ENCODE results near the gene SPTSSB.

The SPTSSB gene

GRCh38 chr3:161336661-161337060 lies 34.7 kb downstream of the SPTSSB start:
- DNase-seq: no peak

DNA sequence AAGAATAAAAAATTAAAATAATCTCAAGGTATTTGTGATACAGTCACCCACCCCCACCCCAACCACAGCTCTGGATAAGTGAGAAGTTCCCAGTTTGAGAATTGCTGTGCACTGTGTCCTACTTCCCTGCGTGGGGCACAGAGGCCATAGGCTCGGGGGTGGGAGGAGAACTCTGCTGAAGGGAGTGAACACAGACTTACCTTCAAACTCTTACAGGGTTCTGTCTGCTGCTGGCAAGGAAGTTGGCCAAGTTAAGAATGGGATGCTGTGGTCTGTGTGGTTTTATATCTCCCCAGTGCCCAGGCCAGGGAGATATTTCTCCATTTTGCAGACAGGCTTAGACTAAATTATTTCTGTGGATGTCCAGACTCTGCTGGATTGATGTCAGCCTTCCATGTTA lies 37.6 kb downstream of the SPTSSB start:
- no peak for DNase-seq

GRCh38 chr3:161332792-161333191 lies 38.5 kb downstream of the SPTSSB start:
- no peak for DNase-seq

GRCh38 chr3:161325059-161325458 lies 46.3 kb downstream of the SPTSSB start:
- DNase-seq: no peak

DNA sequence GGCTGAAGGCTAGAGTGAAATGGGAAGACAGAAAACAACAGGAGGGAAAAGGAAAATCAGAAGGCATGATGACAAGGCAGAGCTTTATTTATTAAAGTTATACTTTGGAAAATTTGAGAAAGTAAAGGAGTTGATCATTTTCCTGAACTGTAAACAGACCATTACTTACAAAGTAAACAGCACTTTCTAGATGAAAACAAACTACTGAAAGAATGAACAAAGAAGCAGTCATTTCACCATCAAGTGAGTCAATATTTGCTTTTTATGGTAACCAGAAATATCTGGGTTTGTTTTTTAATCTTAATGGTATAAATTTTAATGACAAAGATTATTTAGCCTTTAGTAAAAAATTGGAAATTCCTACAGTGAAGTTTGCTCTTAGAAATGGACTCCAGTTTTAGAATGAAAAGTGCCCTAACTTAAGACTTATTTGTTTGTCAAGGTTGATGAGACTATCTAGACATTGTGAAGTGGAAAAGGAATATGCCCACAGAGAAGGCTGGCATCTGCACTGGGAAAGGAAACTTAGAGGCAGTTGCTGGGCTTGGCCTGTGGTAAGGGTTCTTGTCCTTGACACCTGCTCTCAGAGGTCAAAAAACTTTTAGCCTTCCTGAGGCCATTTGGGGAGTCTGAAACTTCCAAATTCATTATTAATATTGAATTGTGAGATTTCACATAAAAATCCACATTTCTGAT lies 47.2 kb downstream of the SPTSSB start:
- no peak for DNase-seq

DNA sequence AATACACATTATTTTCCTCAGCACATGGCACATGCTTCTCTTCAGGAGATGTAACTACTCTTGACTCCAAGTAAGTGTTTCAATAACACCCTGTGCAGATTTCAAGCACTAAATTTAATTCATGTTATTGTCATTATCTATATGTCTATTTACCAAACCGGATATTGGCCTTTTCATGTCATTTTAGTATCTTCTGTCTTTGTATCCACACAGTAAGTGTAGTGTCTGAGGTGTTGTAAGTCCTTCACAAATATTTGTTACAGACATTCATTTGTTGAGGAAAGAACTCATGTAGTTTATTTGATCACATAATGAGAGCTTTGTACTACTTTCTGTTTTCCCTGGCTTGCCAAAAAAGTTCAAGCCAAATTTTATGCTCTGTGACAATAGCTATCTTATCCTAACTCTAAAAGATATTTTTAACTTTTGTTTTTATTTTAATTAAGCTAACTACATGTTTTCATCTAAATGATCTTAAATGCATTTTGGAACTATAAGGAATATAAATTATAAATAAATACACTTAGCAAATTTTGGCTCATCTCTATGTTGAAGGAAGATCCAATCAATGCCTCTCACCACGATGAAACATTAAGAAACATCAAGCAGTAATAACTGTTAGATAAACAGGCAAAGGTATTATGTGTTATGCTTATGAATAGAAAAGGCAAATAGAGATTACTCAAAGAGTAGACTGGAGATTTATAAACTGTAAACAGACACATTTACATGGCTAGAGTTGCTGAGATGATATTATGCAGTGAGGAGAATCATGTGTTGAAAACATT lies 48.3 kb downstream of the SPTSSB start:
- DNase-seq: no peak

- DNase-seq: no peak
Measured at GRCh38 chr3:161320837-161321236, 50.5 kb downstream of the SPTSSB start.

DNA sequence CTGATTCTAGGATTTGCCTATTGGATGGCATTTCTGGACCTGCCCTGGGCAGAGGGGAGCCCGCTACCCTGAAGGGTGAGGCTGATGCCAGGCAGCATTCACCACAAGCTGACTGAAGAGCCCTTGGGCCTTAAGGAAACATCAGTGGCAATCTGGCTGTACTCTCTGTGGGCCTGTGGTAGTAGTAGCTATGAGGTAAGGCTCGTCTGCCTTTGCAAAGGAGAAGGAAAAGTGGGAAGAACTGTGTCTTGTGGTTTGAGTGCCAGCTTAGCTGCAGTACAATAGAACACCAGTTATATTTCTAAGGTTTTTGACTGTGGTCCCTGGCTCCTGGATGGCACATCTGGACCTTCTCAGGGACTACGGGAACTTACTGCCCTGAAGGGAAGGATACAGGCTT lies 51.5 kb downstream of the SPTSSB start:
- DNase-seq: no peak

GRCh38 chr3:161317077-161317476 lies 54.2 kb downstream of the SPTSSB start:
- no peak for DNase-seq

GRCh38 chr3:161316006-161316689 lies 55.2 kb downstream of the SPTSSB start:
- no peak for DNase-seq

- DNase-seq: no peak
Measured at GRCh38 chr3:161314836-161315395, 56.4 kb downstream of the SPTSSB start.

- peak; percentile 64 for DNase-seq
Measured at GRCh38 chr3:161310649-161311423, 60.5 kb downstream of the SPTSSB start.

GRCh38 chr3:161305095-161305991 lies 66.0 kb downstream of the SPTSSB start:
- peak; percentile 7 for DNase-seq

DNA sequence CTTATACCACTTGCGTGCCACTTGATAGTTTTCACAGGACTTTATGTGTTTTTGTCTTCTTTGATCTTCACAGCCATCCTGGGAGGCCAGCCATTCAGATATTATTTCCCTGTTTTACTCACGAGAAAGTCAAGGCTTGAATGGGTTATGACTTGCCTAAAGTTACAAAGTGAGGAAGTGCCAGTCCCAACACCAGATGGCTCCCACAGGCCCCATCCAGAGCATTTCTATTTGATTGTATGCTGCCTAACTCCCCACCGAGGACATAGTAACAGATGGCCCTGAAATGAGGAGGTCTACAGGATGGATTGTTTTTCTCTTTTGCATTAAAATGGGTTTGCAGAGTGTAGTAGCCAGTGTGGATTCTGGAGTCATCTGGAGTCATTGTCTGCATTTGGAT lies 74.5 kb downstream of the SPTSSB start:
- DNase-seq: no peak

DNA sequence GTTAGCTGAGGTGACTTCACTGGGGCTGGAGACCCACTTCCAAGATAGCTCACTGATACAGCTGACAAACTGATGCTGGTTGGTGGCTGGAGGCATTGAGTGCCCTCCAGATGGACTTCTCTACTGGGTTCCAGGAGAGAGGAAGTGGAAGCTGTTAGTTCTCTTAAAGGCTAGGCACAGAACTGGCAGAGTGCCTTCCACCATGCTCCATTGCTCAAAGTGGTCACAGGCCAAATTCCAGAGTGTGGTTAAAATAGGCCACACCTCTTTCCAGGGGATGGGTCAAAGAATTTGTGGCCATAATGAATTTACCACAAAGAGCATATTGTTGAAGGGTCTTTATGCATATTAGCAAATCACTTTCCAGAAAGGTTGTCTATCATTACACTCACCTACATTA lies 76.0 kb downstream of the SPTSSB start:
- no peak for DNase-seq
